ENCODE results near the gene ATP2A2. TPM values are rescaled to one million over a fixed set of nuclear protein-coding genes. Genes with fewer than 3 reads are reported as not detected.

The ATP2A2 gene
- total and polyA plus RNA-seq, 2 of the 4 experiments (the other 2 are of a cell fraction) = 166 to 225 TPM

GRCh38 chr12:110280779-110281548 lies at the start of gene ATP2A2 (continued):
- TF ChIP-seq USF2 (IDR thresholded peaks at IDR 0.05; ENCODE audit: low read depth, low read length) (no peak), RCOR1 (IDR thresholded peaks at IDR 0.05; ENCODE audit: insufficient replicate concordance, low read length) (no peak), RAD21 (IDR thresholded peaks at IDR 0.05; ENCODE audit: low read length) (no peak)
